ENCODE data around the gene DRAM2.
"Not testable (repeated sequence)": the region's sequence is repeated elsewhere in the genome, so short reads cannot be mapped to it uniquely, and the experiment has no call there.

DRAM2 gene

DNA sequence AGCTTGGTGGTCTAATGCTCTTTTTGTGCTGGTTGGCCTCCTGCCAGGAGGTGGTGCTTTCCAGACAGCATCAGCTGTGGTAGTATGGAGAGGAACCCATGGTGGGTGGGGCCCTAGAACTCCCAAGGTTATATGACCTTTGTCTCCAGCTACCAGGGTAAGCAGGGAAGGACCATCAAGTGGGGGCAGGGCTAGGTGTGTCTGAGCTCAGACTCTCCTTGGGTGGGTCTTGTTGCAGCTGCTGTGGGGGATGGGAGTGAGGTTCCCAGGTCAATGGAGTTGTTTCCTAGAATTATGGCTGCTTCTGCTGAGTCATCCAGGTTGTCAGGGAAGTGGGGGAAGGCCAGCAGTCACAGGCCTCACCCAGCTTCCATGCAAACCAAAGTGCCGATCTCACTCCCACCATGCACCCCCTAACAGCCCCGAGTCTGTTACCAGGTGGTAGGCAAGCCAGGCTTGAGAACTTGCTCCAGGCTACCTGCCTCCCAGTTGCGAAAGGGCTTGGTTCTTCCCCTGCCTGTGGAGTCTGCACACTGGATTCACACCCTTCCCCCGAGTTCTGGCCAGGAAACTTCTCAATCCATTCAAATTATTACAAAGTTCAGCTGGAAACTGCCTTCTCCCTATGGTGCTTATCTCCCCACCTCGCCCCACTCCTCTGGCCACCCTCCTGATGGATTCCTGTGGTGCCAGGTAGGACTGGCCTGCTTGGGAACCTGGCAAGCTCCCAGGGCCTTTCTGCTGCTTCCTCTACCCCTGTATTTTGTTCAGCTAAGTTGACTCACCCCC is 37.8 kb downstream of the DRAM2 start:
- Mint-ChIP-seq H3K27ac (no peak overlapping the region), H3K4me3 (no peak overlapping the region), H3K9me3 (peaks cover 86% of the 10 kb centered on the region), H3K36me3 (ENCODE audit: low read depth) (peaks cover 52% of the 10 kb centered on the region), H3K4me1 (no peaks in the 10 kb centered on the region), H3K27me3 (ENCODE audit: low read depth, poor library complexity) (no peaks in the 10 kb centered on the region)
- DNase-seq: no peak
- TF ChIP-seq, protein P1, sequence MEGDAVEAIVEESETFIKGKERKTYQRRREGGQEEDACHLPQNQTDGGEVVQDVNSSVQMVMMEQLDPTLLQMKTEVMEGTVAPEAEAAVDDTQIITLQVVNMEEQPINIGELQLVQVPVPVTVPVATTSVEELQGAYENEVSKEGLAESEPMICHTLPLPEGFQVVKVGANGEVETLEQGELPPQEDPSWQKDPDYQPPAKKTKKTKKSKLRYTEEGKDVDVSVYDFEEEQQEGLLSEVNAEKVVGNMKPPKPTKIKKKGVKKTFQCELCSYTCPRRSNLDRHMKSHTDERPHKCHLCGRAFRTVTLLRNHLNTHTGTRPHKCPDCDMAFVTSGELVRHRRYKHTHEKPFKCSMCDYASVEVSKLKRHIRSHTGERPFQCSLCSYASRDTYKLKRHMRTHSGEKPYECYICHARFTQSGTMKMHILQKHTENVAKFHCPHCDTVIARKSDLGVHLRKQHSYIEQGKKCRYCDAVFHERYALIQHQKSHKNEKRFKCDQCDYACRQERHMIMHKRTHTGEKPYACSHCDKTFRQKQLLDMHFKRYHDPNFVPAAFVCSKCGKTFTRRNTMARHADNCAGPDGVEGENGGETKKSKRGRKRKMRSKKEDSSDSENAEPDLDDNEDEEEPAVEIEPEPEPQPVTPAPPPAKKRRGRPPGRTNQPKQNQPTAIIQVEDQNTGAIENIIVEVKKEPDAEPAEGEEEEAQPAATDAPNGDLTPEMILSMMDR (IDR thresholded peaks at IDR 0.05): no peak

DNA sequence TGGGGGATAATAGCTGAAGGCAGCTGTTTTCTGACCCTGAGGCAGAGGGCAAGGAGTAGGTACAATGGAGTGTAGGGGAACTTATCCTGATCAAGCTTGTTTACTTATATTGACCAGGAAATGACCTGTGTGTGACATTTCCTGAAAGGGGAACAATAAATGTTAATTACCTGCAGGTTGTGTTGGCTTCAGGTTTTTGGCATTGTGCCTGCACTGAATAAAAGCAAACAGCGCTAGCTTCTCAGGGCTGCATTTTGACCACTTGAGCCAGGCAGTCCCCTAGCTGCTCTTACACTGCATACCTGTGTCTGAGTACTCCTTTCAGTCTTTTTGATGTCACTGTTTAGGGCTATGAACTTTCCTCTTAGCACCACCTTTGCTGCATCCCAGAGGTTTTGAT is 40.6 kb downstream of the DRAM2 start:
- TF ChIP-seq, protein P1 (IDR thresholded peaks at IDR 0.05): no peak
- no peak overlapping the region for H3K27ac Mint-ChIP-seq
- H3K27me3 Mint-ChIP-seq (ENCODE audit: low read depth, poor library complexity): no peaks in the 10 kb centered on the region
- peaks cover 90% of the 10 kb centered on the region for H3K9me3 Mint-ChIP-seq
- no peak overlapping the region for H3K4me3 Mint-ChIP-seq
- DNase-seq: no peak
- peaks cover 31% of the 10 kb centered on the region for H3K36me3 Mint-ChIP-seq (ENCODE audit: low read depth)
- H3K4me1 Mint-ChIP-seq: no peaks in the 10 kb centered on the region

- Mint-ChIP-seq H3K36me3 (ENCODE audit: low read depth) (peaks cover 15% of the 10 kb centered on the region), H3K4me1 (no peaks in the 10 kb centered on the region)
Observed at GRCh38 chr1:111097356-111098099, 42.4 kb downstream of the DRAM2 start.

DNA sequence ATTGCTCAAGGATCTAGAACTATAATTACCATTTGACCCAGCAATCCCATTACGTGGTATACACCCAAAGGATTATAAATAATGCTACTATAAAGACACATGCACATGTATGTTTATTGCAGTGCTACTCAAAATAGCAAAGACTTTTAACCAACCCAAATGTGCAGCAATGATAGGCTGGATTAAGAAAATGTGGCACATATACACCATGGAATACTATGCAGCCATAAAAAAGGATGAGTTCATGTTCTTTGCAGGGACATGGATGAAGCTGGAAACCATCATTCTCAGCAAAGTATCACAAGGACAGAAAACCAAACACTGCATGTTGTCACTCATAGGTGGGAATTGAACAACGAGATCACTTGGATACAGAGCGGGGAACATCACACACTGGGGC is 44.5 kb downstream of the DRAM2 start:
- peaks cover 83% of the 10 kb centered on the region for H3K9me3 Mint-ChIP-seq
- not testable (repeated sequence) for H3K27me3 Mint-ChIP-seq (ENCODE audit: low read depth, poor library complexity); H3K4me3 Mint-ChIP-seq; H3K4me1 Mint-ChIP-seq; H3K36me3 Mint-ChIP-seq (ENCODE audit: low read depth); H3K27ac Mint-ChIP-seq; DNase-seq

More at GRCh38 chr1:111097356-111098099, 42.4 kb downstream of the DRAM2 start:
- Mint-ChIP-seq H3K9me3 (peaks cover 96% of the 10 kb centered on the region), H3K27me3 (ENCODE audit: low read depth, poor library complexity) (no peaks in the 10 kb centered on the region), H3K27ac (no peak overlapping the region), H3K4me3 (no peak overlapping the region)
- TF ChIP-seq, protein P1 (IDR thresholded peaks at IDR 0.05): no peak
- DNase-seq: no peak

DNA sequence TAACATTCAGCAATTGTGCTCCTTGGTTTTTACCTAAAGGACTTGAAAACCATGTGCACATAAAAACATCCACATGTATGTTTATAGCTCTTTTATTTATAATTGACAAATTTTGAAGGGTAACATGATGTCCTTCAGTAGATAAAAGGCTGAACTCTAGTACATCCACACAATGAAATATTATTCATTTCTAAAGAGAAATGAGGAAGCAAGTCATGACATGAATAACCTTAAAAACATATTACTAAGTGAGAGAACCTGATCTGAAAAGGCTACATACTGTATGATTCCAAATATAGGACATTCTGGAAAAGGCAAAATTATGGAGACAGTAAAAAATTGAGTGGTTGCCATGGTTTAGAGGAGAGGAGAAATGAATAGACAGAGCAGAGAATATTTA is 50.3 kb downstream of the DRAM2 start:
- Mint-ChIP-seq H3K27me3 (ENCODE audit: low read depth, poor library complexity) (peaks cover under 1% of the 10 kb centered on the region), H3K36me3 (ENCODE audit: low read depth) (no peaks in the 10 kb centered on the region), H3K9me3 (peaks cover 60% of the 10 kb centered on the region), H3K4me1 (no peaks in the 10 kb centered on the region), H3K27ac (no peak overlapping the region), H3K4me3 (no peak overlapping the region)
- no peak for DNase-seq
- TF ChIP-seq, protein P1 (IDR thresholded peaks at IDR 0.05): no peak

GRCh38 chr1:111085676-111086075 is 54.2 kb downstream of the DRAM2 start:
- Mint-ChIP-seq H3K9me3 (peaks cover 57% of the 10 kb centered on the region), H3K27ac (no peak overlapping the region), H3K4me1 (no peaks in the 10 kb centered on the region), H3K27me3 (ENCODE audit: low read depth, poor library complexity) (peaks cover 3% of the 10 kb centered on the region), H3K36me3 (ENCODE audit: low read depth) (no peaks in the 10 kb centered on the region), H3K4me3 (no peak overlapping the region)
- TF ChIP-seq, protein P1 (IDR thresholded peaks at IDR 0.05): no peak
- no peak for DNase-seq
